Stimulated activated CD4-positive, alpha-beta T cell treated with anti-CD3 and anti-CD28 coated beads, Interleukin-2, amount 100 ng/mL, for 24 hours (primary cell): ENCODE results near the gene SNAP91.
A peak's percentile ranks its signal among the peaks of the same experiment; 100 is the strongest.

Experiments
- DNase-seq, 2 donors: peaks; one replicate each; pipeline ENCODE4 v3.0.0-alpha.2; 2020

SNAP91 gene

DNA sequence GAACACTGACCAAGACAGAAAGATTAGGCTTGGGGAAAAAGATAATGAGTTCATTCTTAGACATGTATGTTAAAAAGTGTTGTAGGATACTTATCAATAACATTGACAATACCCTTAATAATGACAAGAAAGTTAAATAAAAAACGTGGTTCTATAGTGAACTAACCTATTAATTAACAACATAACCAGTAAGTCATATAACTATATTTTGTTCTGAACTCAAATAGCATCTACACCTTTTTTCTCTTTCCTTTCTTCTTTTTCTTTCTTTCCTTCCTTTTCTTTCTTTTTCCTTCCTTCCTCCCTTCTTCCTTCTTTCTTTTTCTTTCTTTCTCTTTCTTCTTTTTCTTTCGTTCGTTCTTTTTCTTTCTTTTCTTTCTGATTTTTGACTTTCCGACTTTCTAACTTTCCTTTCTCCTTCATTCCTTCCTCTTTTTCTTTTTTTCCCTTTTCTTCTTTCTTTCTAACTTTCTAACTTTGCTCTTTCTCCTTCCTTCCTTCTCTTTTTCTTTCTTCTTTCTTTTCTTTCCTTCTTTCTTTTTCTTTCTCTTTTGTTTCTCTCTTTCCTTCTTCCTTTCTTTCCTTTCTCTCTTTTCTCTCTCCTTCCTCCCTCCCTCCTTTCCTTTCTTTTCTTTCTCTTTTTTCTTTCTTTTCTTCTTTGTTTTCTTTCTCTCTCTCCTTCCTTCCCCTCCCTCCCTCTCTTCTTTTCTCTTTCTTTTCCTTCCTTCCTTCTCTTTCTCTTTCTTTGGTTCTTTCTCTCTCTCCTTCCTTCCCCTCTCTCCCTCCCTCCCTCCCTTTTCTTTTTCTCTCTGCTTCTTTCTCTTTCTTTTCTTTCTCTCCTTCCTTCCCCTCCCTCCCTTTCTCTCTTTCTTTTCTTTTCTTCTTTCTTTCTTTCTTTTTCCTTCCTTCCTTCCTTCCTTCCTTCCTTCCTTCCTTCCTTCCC lies 172.0 kb downstream of the SNAP91 start:
- DNase-seq: no peak

DNA sequence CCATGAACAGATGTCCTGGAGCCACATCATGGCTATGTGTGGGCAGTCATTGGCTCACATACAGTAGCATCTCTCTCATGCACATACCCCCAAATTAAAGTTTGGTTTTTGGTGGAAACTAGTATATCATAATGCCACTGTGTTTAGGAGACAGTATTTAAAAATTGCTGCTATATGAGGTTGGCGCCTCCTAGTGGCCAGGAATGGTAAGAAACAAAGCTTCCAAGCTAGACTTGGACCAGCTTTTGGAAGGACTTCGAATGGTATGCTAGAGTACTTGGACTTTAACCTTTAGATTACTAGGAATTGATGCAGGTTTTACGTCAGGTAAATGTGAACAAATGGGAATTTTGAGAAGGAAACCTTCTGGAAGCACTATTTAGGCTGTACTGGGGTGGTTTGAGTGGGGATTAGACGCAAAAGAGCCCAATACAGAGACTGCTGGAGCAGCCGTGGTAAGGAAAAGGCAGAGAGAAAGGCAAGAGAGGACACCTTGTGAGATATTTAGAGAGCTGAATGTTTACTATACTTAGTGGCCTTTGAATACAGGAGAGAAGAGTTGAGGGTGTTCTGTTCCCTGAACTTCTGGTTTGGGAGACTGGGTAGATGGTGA lies 172.8 kb downstream of the SNAP91 start:
- peak; percentile 62 to 66 for DNase-seq

DNA sequence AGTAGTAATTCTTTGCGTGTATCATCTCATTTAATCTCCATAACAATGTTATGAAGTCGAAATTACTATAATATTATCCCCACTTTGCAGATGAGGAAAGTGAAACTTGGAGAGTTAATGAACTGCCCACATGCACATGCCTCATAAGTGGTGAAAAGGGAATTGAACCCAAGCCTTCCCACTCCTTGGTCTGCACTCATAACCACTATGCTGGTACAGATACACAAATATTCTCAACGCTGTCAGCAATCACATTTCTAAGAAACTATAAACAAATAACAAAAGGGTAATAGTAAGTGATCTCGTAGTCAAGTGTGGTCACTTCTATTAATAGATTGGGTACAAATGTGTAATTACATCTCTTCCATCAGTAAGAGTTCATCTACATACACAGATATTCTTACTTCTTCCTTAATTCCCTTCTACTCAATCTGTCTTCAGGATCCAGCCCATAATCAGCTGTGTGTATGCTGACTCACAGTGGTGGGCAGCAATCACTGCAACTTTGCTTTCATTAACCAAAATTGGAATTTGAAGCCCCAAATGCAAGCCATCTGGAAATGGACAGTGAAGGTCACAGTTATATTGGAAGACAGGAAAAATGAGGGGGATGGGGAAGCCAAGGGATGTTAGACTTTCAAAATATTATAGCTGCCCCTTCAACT lies 190.0 kb downstream of the SNAP91 start:
- no peak for DNase-seq

DNA sequence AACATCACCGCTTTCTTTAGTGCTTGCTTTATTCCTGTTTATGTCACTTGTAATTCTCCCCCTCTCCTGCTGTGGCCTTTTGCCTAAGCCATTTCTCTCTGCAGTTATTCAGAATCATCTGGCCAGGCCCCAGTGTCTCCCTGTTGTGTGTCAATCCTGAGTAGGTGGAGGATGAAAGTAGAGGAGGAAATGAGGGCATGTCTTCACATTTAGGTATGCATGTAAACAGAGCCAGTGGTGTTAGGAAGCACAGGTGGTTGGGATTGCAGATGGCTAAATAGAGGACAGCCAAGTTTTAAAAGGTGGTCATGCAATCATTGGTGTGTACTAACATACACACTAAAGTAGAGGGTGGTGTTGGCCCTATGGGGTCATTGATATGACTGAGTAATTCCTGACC lies 191.4 kb downstream of the SNAP91 start:
- no peak for DNase-seq

DNA sequence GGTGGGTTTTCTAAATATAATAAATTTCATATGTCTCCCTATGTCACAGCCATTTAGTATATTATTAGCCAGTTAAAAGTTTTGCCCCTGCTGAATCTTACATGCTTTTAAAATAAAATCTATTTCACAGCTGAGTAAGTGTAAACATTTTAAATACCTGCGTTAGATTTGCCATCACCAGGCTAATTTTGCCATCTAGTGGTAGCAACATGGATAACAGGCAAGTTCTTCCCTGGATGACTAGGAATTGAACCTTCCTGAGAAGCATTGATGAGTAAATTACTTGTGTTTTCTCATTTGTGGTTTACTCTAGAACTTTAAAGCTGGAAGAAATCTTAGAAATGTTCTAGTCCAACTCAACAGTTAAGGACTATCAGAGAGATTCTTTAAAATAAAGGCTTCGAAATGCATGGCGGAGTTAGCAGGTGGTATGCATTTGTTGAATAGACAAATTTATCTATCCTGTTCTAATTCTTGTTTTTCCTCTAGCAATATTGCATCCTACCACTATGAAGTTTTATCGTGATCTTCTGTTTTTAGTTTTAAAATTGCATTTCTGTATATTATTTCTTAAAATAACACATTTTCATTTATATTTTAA lies 193.9 kb downstream of the SNAP91 start:
- DNase-seq: peak in 1 of 2 donors; percentile 1

DNA sequence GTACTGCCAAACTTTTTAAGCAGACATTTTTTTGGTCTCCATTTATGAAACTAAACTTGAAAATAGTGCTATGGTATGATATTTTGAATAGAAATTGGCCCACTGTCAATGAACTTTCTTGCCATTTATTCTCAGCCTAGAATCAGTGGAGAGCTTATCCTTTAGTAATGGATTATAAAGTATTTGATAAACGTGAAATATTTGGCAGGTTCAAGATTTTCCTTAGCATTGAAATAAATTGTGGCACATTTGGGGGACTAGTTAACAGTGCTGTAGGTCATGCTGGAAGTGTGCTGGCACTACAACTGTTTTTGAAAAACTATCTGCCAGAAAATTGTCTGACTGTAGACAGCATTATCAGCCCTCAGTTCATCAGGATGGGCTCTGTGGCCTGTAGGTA lies 194.4 kb downstream of the SNAP91 start:
- no peak for DNase-seq

DNA sequence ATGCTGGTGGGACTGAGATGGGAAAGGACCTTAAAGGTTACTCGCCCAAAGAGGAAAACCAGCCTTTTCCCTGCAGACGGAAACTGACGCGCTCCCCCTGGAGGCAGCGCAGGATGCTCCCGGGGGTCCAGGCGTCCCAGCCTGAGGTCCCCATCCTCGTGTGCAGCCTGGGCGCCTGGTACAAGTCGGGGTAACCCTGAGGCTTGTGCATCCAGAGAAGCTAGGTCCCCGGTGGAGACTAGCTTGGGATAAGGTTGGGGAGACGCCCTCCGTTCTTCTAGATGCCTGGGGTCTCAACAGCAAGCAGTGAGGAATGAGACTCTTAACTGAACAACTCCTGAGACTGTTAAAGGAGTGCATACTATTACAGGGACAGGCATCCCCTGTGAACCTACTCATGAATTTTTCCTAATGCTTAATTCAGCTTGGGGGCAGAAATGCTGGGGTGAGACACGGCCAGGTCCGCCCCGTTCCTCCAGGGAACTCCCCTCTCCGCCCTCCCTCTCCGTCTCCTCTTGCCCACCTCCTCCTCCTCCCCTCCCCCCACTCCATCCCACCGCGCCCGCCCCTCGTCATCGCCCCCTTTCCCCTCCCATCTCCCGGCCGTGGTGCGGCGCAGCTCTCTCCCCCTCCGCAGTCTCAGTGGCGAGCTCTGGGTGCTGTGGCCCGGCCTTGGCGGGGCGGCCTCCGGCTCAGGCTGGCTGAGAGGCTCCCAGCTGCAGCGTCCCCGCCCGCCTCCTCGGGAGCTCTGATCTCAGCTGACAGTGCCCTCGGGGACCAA lies 196.8 kb downstream of the SNAP91 start, which contains the start of gene PRSS35:
PRSS35 (plus strand) TSS at position 634 of the 781 bp plus-strand sequence. CDS start 10,908 bp downstream, outside the sequence.
- DNase-seq: peak in 1 of 2 donors; percentile 28

DNA sequence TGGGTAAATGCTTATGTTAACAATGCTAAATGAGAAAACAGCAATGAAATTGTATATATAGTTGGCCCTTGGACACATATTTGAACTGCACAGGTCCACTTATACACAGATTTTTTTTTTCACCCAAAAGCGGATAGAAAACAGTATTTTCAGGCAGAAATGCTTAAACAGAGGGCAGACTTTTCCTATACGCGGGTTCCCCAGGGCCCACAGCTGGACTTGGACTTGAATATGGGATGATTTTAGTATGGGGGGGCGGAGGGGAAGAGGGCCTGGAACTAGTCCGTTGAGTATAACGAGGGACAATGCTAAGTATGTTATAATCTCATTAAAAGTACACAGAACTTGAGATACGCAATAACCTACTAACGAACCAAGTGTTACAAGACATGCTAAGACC lies 197.6 kb downstream of the SNAP91 start:
- DNase-seq: no peak

DNA sequence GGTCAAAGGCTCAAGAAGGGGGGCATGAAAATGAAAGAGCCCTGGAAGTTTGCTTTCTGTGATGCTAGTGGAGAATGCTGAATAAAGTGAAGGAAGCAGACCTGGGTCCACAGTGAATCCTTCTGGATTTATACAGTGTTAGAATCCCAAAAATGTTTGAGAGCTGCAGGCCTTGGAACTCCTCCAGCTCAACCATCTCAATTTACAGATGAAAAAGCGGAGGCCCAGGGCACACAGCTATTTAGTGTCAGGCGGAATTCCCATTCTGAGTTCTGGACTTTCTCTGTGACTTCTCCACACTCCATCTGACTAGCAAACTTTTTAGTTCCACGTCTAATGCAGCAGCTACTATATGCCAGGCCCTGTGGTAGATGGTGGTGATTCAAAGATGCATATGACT lies 198.1 kb downstream of the SNAP91 start:
- DNase-seq: no peak

DNA sequence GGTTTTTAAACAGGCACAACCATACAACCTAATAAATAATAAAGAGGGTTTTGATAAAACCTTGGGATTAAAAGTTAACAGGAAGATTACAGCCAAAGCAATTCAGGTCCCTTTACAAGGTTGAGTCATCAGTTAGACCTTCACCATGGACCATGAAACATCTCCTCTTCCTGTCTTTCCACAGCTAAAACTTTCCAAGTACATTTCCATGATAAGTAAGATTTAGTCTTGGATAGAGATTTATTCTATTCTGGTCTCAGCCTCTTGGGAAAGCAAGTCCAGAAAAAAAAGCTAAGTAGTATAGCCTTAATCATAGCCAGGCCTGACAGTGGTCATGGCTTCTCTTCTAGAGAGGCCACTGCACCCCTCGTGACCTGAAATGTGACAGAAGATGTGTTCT lies 199.5 kb downstream of the SNAP91 start:
- DNase-seq: no peak

DNA sequence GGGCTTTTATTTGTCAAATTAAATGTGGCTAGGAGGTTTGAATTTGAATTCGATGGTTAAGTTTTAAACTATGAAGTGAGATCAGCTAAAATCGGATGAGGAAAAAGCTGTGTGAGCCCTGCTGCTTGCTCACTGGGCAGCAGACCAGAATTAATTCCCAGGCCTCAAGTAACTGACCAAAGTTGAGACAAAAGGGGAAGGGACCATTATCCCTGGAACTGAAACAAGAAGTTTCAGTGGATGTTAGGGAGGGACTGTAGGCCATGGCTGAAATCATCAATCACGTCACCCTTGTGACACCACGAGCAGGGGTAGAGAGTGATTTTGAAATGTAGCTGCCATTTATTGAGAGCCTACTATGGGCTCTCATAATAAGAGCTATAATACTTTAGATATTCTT lies 203.5 kb downstream of the SNAP91 start:
- no peak for DNase-seq
